Loucy (cell line): ENCODE data around the gene AGXT.

Experiments
- H2AFZ ChIP-seq: fragments of 200-600 bp; sonication (generic); 2 replicates; pipeline ENCODE4 v1.6.0; 2016; ENCODE audit warnings: antibody characterized with exemption, mild to moderate bottlenecking, low read length, moderate library complexity
- H3F3A ChIP-seq: fragments of 200-600 bp; 2 replicates; pipeline ENCODE4 v1.6.0; 2016; ENCODE audit warnings: antibody characterized with exemption, low read depth, mild to moderate bottlenecking
- H3K27me3 ChIP-seq: fragments of 200-600 bp; sonication (generic); 2 replicates; pipeline ENCODE4 v1.6.1; 2014; ENCODE audit warnings: low read length, mild to moderate bottlenecking; ENCODE audit not compliant: insufficient read depth, poor library complexity, severe bottlenecking
- H3K36me3 ChIP-seq: fragments of 200-600 bp; sonication (generic); 2 replicates; pipeline ENCODE4 v1.6.1; 2016; ENCODE audit warnings: low read length; ENCODE audit not compliant: insufficient read depth
- H3K4me1 ChIP-seq: fragments of 200-600 bp; sonication (generic); 2 replicates; pipeline ENCODE4 v1.5.1; 2014; ENCODE audit warnings: low read length, mild to moderate bottlenecking; ENCODE audit not compliant: insufficient read depth, poor library complexity, severe bottlenecking
- H3K4me2 ChIP-seq: fragments of 200-600 bp; sonication (generic); 2 replicates; pipeline ENCODE4 v1.6.0; 2014; ENCODE audit warnings: antibody characterized with exemption, low read length, low read depth, mild to moderate bottlenecking; ENCODE audit not compliant: poor library complexity, severe bottlenecking
- H3K4me3 ChIP-seq: fragments of 200-600 bp; sonication (generic); 2 replicates; pipeline ENCODE4 v1.5.1; 2014; ENCODE audit warnings: low read length, mild to moderate bottlenecking, mixed read lengths; ENCODE audit not compliant: poor library complexity, severe bottlenecking
- H3K79me2 ChIP-seq: fragments of 200-600 bp; sonication (generic); 2 replicates; pipeline ENCODE4 v1.6.1; 2014; ENCODE audit warnings: low read length; ENCODE audit not compliant: insufficient read depth
- H3K9ac ChIP-seq: fragments of 200-600 bp; sonication (generic); 2 replicates; pipeline ENCODE4 v1.6.0; 2014; ENCODE audit warnings: mild to moderate bottlenecking, low read depth, low read length, moderate library complexity; ENCODE audit not compliant: poor library complexity, severe bottlenecking
- H3K9me2 ChIP-seq: fragments of 200-600 bp; sonication (generic); replicated peaks from 2 replicates; pipeline ENCODE4 v1.6.1; 2016; ENCODE audit warnings: low read depth, low read length, mixed read lengths
- H3K9me3 ChIP-seq: fragments of 200-600 bp; sonication (generic); 2 replicates; pipeline ENCODE4 v1.6.1; 2014; ENCODE audit warnings: mild to moderate bottlenecking, antibody characterized with exemption, low read length, low read depth; ENCODE audit not compliant: insufficient read depth
- H4K20me1 ChIP-seq: fragments of 200-600 bp; sonication (generic); 2 replicates; pipeline ENCODE4 v1.6.0; 2014; ENCODE audit warnings: antibody characterized with exemption, low read length, mild to moderate bottlenecking; ENCODE audit not compliant: insufficient read depth, poor library complexity, severe bottlenecking
- CTCF ChIP-seq: fragments of 200-600 bp; sonication (generic); conservative IDR thresholded peaks from 2 replicates; pipeline ENCODE4 v1.5.1; 2014; ENCODE audit warnings: mild to moderate bottlenecking, antibody characterized with exemption, low read length
- EZH2phosphoT487 ChIP-seq: fragments of 200-600 bp; IDR thresholded peaks from 2 replicates; pipeline ENCODE4 v1.6.1; 2018; ENCODE audit warnings: antibody characterized with exemption, mild to moderate bottlenecking, moderate library complexity, borderline replicate concordance

Gene AGXT

GRCh38 chr2:240820607-240821428 lies 47.8 kb upstream of the AGXT start:
- no peaks in the 10 kb centered on the region for H3K79me2 ChIP-seq
- no peaks in the 10 kb centered on the region for H3K36me3 ChIP-seq
- H3K9me2 ChIP-seq: no peaks in the 10 kb centered on the region
- H3F3A ChIP-seq: no peaks in the 10 kb centered on the region
- H3K4me3 ChIP-seq: no peak overlapping the region
- H3K4me1 ChIP-seq: no peaks in the 10 kb centered on the region
- TF ChIP-seq EZH2phosphoT487 (no peak), CTCF (no peak)
- H3K9me3 ChIP-seq: peaks cover 9% of the 10 kb centered on the region; the same call in 1 of the 2 replicates
- no peaks in the 10 kb centered on the region for H4K20me1 ChIP-seq
- no peaks in the 10 kb centered on the region for H3K27me3 ChIP-seq
- H3K4me2 ChIP-seq: no peak overlapping the region
- no peak overlapping the region for H2AFZ ChIP-seq
- H3K9ac ChIP-seq: no peak overlapping the region

DNA sequence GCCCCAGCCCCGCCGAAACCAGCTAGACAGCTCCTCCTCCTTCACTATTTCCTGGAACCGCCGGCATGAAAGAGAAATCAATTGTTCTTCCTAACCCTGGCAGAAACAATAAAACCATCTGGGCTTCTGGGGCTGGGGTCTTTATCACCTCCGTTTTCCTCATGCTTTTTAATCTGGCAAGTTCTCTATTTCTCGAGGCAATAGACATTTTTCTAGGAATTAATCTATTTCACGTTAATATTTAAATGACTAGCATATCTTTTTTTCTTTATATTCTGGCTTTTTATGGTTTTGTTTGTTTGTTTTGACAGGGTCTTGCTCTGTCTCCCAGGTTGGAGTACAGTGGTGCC lies 47.2 kb upstream of the AGXT start:
- TF ChIP-seq CTCF (no peak), EZH2phosphoT487 (no peak)
- Histone ChIP-seq H4K20me1 (no peaks in the 10 kb centered on the region), H3K9ac (no peak overlapping the region), H3K4me1 (no peaks in the 10 kb centered on the region), H2AFZ (no peak overlapping the region), H3K4me3 (no peak overlapping the region), H3K36me3 (no peaks in the 10 kb centered on the region), H3K27me3 (no peaks in the 10 kb centered on the region), H3K9me3 (peaks cover 11% of the 10 kb centered on the region; the same call in 1 of the 2 replicates), H3K4me2 (no peak overlapping the region), H3K79me2 (no peaks in the 10 kb centered on the region), H3F3A (no peaks in the 10 kb centered on the region), H3K9me2 (no peaks in the 10 kb centered on the region)

GRCh38 chr2:240822280-240822847 lies 46.3 kb upstream of the AGXT start:
- H3K27me3 ChIP-seq: no peaks in the 10 kb centered on the region
- TF ChIP-seq EZH2phosphoT487: no peak
- TF ChIP-seq CTCF: no peak
- H3K79me2 ChIP-seq: no peaks in the 10 kb centered on the region
- H3K9me3 ChIP-seq: peaks cover 12% of the 10 kb centered on the region; the same call in 1 of the 2 replicates
- H3K4me3 ChIP-seq: no peak overlapping the region
- H2AFZ ChIP-seq: no peak overlapping the region
- H3K9ac ChIP-seq: no peak overlapping the region
- no peaks in the 10 kb centered on the region for H4K20me1 ChIP-seq
- no peak overlapping the region for H3K4me2 ChIP-seq
- H3K36me3 ChIP-seq: no peaks in the 10 kb centered on the region
- no peaks in the 10 kb centered on the region for H3F3A ChIP-seq
- no peaks in the 10 kb centered on the region for H3K4me1 ChIP-seq
- H3K9me2 ChIP-seq: no peaks in the 10 kb centered on the region
